Sciatic nerve (tissue), 2 donors: ENCODE measurements around the gene SLC25A41. TPM values are rescaled to one million over a fixed set of nuclear protein-coding genes. Genes with fewer than 3 reads are reported as not detected.
A peak's percentile ranks its signal among the peaks of the same experiment; 100 is the strongest.

Experiments
- ATAC-seq: fragments of 200-7000 bp; cut with Tn5 transposase; one replicate; pipeline ENCODE4 v1.9.1; 2020; ENCODE audit warnings: mild to moderate bottlenecking, moderate library complexity
- DNase-seq: peaks from one replicate; pipeline ENCODE4 v3.0.0-alpha.2; 2020; ENCODE audit warnings: low spot score
- intact Hi-C: fragments of 100-400 bp; cut with DNase I; formaldehyde crosslinking; loops from one replicate; pipeline ENCODE4 v1.14.2; 2022
- total RNA-seq: library from RNA; stranded (reverse); fragmentation: NEBNext Ultra II Directional; extraction: Animal tissue kit (Norgen Biotek cat#: 25700); gene quantifications from one replicate; pipeline ENCODE4 v1.2.1, GENCODE V29; 2021
- donor health status: DM: no; HTN: no; CAD: no.
- donor health status: DM: no; HTN: no; CAD: no.

Gene SLC25A41
- total RNA-seq, 1 donor from 2014 or later, result 0.27 TPM

DNA sequence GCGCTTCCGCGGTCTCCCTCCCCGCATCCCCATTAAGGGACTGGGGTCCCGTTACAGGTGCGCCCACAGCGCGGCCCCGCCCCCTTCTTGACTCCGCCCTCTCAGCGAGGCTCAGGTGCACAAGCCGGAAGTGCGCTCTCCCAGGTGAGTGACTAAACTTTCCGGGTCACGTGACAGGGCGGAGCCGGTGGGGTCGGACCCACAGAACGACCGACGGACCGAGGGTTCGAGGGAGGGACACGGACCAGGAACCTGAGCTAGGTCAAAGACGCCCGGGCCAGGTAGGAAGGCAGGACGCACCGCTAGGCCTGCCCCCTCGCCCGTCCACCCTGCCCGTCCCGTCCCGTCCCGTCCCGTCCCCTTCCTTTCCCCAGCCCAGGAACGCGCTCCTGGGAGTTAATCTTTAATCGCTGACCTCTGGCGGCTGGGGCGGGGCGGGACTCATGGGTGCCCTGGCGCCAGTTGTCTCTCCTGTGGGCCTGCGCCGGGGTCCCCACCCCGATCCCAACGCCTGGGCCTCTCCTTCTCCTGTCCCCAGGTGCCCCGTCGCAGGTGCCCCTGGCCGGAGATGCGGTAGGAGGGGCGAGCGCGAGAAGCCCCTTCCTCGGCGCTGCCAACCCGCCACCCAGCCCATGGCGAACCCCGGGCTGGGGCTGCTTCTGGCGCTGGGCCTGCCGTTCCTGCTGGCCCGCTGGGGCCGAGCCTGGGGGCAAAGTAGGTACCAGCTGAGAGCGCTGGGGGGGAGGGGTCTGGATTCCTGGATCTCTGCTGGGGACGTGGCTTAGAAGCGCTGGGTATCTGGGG, 30.7 kb upstream of the SLC25A41 start, which contains the start of gene CRB3:
CRB3 (plus strand) TSS at position 202 of the 804 bp plus-strand sequence; CDS start at position 633, 431 bp downstream.
- DNase-seq (no peak), ATAC-seq (no peak)
- intact Hi-C loops, result no loop called here

DNA sequence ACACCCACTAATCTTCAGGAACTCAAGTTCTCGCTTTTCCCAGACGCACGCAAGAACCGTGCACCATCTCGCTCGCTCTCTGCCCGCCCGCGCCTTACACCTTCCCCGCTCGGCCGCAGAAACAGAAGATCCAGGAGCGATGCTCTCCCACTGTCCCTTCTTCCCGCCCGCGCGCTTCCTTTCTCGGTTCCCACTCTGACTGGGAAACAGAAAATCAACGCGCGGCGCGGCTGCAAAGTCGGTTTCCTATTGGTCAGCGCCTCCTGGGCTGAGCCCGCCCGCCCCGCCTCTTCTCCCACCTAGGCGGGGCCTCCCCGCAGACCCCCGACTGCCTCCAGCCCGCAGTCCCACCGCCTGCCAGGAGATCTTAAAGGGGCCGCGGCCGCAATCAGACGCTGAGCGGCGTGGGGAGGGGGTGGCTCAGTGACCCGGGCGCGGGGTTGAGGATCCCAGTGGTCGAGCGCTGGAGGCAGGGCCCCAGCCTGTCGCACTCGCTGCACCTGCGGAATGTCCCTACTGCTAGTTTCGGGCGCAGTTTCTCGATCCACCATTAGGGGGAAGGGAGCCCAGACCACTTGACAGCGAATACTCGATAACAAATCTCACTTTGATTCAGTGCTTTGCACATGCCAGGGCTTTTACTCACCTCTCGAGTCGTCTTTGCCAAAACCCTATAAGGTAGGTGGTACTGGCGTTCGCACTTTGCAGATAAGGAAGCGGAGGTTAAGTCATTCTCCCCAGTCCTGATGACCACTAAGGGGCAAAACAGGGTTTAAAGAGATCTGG, 26.7 kb upstream of the SLC25A41 start:
- ATAC-seq (peak; percentile 97), DNase-seq (peak; percentile 98)
- intact Hi-C loops, result no loop called here

- peak; percentile 85 for DNase-seq
- peak; percentile 87 for ATAC-seq
Measured at GRCh38 chr19:6459262-6460098, 25.9 kb upstream of the SLC25A41 start, which contains the start of gene SLC25A23. Gene SLC25A23, minus strand, starts transcription at chr19:6459792. Its CDS starts 164 bp downstream, at chr19:6459628.

GRCh38 chr19:6458695-6459261, 25.2 kb upstream of the SLC25A41 start:
- no peak for ATAC-seq
- intact Hi-C loops, result no loop called here
- no peak for DNase-seq

More at GRCh38 chr19:6459262-6460098, 25.9 kb upstream of the SLC25A41 start, which contains the start of gene SLC25A23:
- intact Hi-C loops, result no loop called here

GRCh38 chr19:6457958-6458694, 24.6 kb upstream of the SLC25A41 start:
- intact Hi-C loops, result loop anchor here (2.0 kb wide), 1 partner anchor 31 kb away; no protein-coding TSS in a partner anchor
- DNase-seq (no peak), ATAC-seq (no peak)

DNA sequence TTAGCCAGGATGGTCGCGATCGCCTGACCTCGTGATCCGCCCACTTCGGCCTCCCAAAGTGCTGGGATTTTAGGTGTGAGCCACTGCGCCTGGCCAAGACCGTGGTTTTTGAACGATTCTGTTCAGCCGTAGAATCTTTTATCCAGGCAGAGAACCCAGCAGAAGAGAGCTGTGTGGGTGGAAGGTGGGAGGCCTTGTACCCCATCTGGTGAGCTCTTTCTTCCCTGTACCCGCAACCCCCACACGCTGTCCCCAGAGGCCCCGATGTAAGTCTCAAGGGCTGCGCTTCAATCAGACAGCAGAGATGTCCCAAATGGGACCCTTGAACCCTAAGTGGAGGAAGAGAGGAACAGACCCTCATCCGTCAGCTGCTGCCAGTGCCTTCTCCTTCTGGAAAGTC, 22.4 kb upstream of the SLC25A41 start:
- ATAC-seq, result no peak
- no peak for DNase-seq
- intact Hi-C loops, result loop anchor here (2.0 kb wide), 1 partner anchor 29 kb away; no protein-coding TSS in a partner anchor

GRCh38 chr19:6453951-6454565, 20.5 kb upstream of the SLC25A41 start:
- DNase-seq, result no peak
- intact Hi-C loops, result no loop called here
- no peak for ATAC-seq

DNA sequence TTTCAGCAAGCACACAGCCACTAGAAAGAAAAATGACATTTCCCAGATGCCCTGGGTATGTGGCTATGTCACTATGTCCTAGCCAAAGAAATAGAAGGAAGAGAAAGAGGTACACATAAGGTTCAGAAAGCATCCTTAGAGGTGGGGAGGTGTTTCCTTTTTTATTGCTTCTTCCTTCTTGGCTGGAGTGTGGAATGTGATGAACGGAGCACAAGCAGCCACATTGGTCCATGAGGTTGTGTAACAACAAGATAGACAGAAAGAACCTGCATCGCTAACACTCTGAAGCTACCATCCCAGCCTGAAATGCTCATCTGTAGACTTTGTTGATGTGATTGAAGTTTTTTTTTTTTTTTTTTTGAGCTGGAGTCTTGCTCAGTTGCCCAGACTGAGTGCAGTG, 19.3 kb upstream of the SLC25A41 start:
- DNase-seq (no peak), ATAC-seq (no peak)
- intact Hi-C loops, result no loop called here

GRCh38 chr19:6452223-6452614, 18.7 kb upstream of the SLC25A41 start:
- ATAC-seq (no peak), DNase-seq (no peak)
- intact Hi-C loops, result no loop called here

DNA sequence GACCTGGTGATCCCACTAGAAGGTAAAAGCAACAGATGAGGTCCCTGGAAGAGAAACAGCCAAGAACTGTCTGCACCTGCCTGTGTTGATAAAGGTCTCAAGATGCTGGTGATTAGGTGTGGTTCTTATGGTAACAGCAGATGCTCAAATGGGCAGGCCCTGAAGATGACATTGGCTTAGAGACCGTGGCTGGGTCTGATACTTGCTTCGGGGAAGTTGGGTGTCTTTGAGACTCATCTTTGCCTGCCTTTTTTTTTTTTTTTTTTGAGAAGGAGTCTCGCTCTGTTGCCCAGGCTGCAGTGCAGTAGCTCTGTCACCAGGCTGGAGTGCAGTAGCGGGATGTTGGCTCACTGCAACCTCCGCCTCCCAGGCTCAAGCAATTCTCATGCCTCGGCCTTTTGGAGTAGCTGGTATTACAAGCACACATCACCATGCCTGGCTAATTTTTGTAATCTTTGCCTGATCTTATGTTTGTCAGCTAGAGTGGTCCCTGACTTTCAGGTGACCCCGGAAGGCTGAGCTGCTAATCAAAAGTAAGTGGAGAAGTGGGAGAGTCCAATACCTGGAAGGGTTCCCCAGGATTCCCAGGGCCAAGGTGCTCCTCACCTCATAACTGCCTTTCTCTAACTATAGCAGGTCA, 18.1 kb upstream of the SLC25A41 start:
- intact Hi-C loops, result no loop called here
- DNase-seq, result no peak
- ATAC-seq, result no peak

- intact Hi-C loops, result no loop called here
- DNase-seq (no peak), ATAC-seq (no peak)
Measured at GRCh38 chr19:6450166-6450565, 16.6 kb upstream of the SLC25A41 start.

GRCh38 chr19:6448045-6448444, 14.5 kb upstream of the SLC25A41 start:
- intact Hi-C loops, result no loop called here
- DNase-seq (no peak), ATAC-seq (no peak)

DNA sequence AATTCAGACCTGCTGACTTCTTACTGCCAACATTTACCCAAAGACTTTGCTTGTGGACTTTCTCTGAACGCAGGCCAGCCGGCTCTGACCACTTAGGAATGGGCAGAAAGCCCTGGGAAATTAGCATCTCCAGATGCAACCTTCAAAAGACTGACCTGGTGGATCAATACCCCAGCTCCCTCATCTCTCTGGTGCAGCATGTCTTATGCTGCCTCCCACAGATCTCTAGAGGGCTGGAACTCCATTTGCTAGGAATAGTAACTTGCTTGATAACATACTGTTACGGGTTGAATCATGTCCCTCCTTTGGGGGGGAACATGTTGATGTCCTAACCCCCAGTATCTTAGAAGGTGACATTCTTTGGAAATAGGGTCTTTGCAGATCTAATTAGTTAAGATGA, 12.9 kb upstream of the SLC25A41 start:
- intact Hi-C loops, result no loop called here
- ATAC-seq (no peak), DNase-seq (no peak)

GRCh38 chr19:6443986-6444385, 10.4 kb upstream of the SLC25A41 start:
- intact Hi-C loops, result no loop called here
- DNase-seq (no peak), ATAC-seq (no peak)

- ATAC-seq (no peak), DNase-seq (no peak)
- intact Hi-C loops, result no loop called here
Measured at GRCh38 chr19:6442087-6442688, 8.6 kb upstream of the SLC25A41 start.

DNA sequence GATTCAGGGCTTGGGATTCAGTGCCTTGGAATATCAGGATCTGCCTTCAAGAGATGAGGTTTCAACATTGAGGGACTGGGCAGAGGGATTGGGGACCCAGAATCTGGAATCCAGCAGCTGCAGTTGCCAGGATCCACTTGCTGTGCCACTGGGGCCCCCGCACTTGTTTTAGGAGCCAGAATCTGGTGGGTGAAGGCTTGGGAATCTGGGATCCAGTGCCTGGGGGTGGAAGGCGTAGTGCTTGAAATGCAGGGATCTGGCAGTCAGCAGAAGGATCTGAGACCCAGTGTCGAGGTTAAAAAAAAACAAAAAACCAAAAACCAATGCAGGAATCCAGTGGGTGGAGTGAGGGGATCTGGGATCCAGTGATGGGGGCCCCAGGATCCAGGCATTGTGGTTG, 7.3 kb upstream of the SLC25A41 start:
- DNase-seq, result no peak
- intact Hi-C loops, result no loop called here
- no peak for ATAC-seq

DNA sequence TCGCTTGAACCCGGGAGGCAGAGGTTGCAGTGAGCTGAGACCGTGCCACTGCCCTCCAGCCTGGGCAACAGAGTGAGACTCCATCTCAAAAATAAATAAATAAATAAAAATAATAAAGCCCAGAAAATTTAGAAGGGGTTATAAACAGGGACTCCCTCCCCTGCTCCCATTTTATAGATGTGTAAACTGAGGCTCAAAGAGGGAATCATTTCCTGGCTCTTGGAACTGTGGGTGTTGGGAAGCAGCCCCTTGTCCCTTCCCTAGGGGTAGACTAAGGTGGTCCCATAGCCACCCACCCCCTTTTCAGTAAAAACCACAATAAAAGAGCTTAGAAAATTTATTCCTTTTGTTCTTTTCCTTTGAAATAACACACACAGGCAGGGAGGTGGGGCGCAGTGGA, 6.2 kb upstream of the SLC25A41 start:
- no peak for ATAC-seq
- intact Hi-C loops, result no loop called here
- no peak for DNase-seq
